DMS153 treated with DMSO at 0.1 percent for 48 hours (cell line): ENCODE measurements around the gene APOL6.
A peak's percentile ranks its signal among the peaks of the same experiment; 100 is the strongest.

Experiments used
- DNase-seq: peaks from one replicate; lab custom pipeline; 2025; ENCODE audit not compliant: unreplicated experiment; lab: John Stamatoyannopoulos, UW

APOL6 gene, protein sequence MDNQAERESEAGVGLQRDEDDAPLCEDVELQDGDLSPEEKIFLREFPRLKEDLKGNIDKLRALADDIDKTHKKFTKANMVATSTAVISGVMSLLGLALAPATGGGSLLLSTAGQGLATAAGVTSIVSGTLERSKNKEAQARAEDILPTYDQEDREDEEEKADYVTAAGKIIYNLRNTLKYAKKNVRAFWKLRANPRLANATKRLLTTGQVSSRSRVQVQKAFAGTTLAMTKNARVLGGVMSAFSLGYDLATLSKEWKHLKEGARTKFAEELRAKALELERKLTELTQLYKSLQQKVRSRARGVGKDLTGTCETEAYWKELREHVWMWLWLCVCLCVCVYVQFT

DNA sequence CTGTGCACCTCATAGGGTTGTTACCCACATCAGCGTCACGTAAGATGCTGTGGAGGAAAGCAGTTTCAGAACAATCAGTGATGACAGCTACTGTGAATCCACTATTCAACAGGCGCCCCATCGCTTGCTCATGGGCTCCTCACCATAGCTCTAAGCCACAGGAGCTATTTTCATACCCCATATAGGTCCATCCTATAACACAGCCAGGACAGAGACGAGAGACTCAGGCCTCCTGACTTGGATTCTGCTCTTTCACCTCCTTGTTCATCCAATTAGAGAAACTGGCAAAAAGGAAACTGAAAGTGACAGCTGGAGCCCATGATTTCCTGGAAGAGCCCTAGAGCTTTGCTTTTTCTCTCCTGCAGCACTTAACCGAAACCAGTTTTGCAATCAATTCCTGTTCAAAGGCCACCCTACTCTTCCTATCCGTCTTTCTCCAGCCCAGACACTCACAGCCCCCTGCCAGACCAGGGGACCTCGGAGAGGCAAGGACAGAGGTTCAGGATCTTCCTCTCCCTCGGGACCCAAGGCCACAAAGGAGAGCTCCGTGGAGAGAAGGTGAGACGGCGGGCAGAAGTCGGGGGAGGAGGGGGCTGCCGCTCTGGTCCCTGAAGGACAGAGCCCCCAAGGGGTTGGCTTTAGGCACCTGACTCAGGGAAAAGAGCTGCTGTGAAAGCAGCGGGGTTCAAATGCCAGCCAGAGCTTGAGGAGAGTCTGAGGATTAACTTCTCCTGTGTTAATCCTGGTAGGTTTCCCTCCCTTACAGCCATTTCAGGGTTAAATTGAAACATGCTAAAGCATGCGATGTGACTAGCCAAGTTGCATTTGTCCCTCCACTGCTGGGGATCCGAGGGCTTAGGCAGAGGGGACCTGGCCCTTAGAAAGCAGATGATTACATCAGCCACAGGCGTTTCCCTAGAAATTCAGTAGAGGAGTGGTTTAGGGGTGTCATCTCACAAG is at the start of gene APOL6:
Gene APOL6, plus strand, starts transcription at position 381 of the 960 bp plus-strand sequence. CDS start 7,980 bp downstream, outside the sequence.
- DNase-seq = peak; percentile 47

DNA sequence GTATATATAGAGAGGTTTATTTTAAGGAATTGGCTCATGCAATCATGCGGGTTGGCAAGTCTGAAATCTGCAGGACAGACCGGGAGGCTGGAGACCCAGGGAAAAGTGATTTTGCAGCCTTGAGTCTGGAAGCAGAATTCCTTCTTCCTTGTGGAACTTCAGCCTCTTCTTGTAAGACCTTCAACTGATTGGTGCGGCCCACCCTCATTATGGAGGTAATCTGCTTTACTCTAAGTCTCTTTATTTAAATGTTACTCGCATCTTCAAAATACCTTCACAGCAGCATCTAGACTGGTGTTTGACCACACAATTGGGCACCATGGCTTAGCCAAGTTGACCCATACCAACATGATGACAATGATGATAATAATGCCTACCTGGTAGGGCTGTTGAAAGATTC is 48.9 kb upstream of the APOL6 start:
- no peak for DNase-seq

DNA sequence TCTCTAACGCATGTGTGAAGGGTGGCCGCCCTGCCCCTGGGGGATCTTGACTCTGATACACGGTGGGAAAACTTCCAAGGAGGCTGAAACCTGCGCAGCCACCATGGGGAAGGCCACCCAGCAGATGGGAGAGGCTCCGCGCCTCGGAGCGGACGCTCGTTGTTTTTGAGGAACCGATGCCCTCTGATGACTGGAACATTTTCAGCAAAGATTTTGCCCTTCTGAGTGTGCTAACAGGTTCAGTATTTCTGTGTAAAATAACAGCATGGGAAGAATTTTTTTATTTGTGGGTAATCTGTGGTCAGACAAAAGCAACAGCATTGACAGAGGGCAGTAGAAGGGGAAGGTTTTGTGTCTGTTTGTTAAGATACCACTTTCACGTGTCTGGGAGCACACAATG is 47.8 kb upstream of the APOL6 start:
- DNase-seq = no peak

DNA sequence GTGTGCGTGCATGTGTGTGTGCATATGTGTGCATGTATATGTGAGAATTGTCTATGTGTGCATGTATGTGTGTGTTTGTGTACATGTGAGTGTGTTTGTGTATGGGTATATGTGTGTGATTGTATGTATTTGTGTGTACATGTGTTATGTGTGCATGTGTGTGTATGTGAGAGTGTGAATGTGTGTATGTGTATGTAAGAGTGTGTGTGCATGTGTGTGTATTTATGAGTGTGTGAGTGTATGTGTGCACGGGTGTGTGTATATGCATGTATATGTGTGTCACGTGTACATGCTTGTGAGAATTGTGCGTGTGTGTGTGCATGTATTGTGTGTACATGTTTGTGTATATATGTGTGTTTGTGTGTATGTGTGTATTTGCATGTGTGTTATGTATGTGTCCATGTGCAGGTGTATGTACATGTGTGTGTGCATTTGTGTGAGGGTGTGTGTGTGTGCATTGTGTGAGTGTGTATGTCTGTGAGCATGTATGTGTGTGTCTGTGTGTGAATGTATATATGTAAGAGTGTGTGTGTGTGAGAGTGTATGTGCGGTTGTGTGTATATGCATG is 47.1 kb upstream of the APOL6 start:
- no peak for DNase-seq

DNA sequence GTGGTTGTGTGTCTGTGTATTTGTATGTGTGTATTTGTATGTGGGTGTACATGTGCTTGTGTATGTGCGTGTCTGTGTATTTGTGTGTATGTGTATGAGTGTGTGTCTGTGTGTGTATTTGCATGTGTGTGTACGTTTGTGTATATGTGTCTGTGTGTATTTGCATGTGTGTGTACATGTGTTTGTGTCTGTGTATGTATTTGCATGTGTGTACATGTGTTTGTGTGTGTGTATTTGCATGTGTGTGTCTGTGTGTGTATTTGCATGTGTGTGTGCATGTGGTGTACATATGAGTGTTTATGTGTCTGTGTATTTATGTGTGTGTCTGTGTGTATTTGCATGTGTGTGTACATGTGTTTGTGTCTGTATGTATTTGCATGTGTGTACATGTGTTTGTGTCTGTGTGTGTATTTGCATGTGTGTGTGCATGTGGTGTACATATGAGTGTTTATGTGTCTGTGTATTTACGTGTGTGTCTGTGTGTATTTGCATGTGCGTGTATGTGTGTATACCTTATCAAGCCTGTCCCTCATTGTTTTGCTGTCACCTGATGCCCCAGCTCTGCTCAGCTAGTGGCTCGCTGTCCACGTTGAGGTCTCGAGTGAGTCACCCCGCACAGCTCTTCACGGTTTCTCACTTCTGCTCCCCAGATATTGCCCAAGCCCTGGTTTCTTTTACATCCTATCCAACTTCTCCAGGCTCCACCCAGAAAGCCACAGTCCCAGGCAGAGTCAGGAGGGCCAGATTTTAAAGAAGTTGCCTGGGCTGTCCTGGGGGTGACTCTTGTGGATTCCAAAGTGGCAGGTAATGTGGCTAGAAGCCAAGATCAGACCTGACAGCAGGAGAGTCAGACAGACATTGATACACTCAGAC is 46.3 kb upstream of the APOL6 start:
- DNase-seq = no peak

DNA sequence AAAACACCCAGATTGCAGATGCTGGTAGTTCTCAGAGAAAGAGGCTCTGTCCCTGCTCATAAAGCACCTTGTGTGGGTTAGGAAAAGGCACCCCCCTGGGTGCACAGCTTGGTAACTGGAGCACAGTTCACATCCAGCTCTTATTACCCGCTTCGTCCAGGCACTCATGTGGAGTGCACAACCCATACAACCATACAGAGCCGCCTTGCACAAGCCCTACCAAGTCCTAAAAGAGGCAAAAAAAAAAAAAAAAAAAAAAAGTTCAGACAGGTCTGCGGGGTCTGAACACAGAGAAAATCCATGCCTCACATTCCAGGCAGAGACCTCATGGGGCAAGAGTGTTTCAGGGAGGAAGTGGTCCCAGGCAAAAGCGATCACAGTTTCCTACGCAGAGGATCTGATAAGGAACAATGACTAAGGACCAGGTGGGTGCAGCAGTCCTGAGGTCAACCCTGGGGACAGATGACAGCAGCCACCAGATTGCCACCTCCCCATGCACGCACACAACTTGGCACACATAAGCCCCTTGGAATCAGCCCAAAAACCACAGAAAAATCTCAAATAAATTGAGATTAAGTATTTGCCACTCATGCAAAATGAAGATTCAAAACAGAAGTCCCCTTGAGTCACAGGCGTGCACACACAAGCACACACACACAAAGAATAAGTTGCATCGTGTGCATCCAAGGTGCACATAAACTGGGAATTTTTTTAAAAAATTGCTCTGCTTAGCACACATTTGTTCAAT is 43.5 kb upstream of the APOL6 start:
- DNase-seq = no peak

DNA sequence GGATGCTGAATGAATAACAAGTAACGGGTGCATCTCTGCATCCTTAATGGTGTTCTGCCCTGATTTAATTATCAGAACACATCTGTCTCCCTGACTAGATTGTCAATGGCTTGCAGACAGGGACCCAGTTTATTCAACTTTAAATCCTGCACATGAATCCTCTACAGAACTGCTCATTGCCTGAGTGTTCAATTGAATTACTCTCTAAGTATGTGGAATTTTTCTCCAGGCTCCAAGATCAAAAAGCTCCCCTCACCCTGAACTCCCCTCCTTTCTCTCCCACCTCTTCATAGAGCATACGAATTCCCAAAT is 42.9 kb upstream of the APOL6 start:
- DNase-seq = no peak

DNA sequence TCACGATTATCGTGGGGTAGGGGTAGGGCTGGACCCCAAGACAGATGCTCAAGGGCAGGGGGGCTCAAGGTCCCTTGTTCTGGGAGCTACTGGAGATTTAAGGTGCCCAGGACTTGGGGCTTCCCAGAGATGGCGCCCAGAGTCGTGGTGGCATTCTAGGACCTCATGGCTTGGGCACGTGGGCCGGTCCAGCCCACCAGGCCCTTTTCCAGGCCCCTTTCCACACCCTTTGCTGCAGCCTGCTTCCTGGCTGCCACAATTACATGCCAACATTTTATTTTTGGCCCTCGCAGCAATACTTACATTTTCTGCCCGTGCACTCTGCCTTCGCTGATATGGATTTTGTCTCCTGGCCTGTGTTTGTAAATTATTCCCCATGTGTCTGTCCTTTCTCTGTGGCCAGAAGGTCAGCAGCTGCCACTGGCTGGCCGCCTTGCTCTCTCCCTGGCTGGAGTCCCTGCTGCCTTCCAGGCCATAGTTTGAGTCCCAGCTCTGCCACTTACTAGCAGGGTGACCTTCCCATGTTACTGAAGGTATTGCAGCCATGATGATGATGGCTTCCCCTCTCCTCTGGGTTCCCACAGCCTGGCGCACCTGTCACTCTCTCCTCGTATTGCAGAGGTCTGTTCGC is 42.3 kb upstream of the APOL6 start:
- DNase-seq = no peak

DNA sequence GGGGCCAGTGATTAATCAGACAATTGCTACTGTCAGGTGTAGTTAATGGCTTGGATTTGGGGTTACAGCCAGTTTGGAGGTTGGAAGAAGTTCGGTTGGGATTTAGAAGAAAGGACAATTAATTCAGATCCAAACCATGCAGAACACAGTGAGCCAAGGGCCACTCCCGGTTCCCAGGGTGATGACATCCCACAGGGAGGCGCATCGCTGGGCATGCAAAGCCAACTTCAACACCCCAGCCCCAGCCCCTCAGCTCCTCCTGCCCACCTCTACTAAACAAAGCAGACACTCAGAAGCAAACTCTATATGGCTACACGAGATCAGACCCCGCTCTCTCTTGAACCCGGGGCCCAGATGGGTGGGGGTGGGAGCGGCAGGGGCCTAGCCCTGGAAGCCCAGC is 41.3 kb upstream of the APOL6 start:
- no peak for DNase-seq

DNA sequence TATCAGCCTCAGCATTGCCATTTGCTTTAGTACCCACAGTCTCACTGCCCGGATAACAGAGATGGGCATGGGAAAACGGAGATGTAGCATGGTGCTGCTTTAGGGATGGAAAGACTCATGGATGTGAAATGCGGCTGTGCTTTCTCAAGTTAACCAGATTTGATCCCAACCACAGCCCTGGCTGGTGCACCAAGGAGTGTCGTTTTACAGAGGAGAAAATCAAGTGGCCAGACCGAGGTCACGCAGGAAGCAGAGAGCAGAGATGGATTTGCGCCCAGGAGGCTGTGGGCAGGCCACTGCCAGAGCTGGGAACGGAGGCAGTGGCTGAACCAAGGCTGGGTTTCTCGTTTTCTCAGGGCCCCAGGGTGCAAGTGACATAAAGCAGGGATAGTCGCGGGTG is 40.2 kb upstream of the APOL6 start:
- no peak for DNase-seq

DNA sequence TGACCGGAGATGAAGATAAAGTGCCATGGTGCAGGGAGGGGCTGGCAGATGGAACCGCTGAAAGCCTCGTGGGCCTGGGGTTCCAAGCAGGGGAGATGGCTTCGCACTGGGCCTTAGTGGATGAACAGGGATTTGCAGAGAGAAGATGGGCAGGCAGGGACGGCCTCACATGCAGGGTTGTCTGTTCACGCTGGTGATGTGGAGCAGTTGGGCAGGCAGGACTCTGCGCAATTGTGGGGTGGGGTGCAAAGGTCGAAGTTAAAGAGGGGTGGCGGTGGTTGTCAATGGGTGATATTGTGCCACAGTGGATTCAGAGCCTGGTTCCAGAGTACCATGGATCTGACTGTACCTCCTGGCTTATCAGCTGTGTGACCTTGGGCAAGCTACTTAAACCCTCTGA is 39.0 kb upstream of the APOL6 start:
- DNase-seq = no peak

DNA sequence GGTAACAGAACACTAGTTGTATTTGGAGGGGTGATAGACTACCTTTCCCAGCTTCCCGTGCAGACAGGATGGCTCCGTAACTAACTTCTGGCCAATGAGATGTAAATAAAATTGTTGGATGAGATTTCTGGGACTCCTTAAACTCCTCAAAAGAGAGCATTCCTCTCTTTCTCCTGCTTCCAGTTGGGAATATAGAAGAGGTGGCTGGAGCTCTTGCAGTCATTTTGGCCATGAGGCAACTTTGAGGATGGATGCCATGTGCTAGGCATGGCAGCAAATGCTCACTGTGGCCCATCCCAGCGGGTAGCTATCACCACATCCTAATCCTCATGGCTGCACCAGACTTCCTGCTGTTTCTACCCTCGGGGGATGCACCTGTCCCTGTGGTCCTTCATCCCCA is 38.5 kb upstream of the APOL6 start:
- no peak for DNase-seq

DNA sequence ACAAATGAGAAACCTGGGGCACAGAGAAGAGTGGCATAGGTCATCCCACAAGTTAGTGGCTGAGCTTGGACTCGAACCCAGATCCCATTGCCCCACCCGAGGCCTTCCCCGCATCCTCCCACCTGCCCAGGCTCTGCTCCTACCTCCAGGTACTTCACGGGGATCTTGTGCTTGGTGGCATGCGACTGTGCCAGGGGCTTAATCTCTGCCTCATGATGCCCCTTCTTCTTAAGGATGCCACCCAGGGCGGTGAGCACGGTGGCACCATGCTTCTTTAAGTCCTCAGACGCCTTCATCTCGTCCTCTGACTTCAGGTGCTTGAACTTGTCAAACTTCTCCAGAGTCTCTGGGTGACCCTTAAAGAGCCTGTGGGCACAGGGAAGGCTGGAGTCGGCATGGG is 37.5 kb upstream of the APOL6 start:
- no peak for DNase-seq

DNA sequence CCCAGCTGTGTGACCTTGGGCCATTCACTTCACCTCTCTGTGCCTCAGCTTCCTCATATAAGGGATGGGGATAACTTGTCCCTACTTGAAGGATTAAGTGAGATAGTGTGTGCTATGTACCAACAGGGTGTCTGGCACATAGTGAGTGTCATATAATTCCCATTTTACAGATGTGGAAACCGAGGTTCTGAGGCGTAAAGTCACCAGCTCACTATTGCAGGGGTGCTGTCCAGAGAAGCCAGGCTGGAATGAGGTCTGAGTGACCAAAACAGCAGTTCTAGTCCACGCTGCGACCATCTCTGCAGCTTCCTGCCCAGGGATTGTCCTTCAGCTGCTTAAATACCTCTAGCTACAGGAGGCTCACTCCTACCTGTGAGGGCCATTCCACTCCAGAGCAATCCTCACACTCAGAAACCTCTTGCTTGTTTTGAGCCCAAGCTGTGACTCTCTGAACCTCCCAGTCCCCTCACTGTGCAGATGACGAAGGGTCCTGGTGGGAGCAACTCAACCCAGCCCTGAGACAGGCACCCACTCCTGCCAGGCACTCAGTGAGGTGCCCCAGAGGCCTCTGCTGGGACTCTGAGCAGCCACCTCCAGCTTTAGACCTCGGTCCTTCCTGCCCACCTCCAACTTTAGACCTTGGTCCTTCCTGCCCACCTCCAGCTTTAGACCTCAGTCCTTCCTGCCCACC is 36.9 kb upstream of the APOL6 start:
- no peak for DNase-seq

DNA sequence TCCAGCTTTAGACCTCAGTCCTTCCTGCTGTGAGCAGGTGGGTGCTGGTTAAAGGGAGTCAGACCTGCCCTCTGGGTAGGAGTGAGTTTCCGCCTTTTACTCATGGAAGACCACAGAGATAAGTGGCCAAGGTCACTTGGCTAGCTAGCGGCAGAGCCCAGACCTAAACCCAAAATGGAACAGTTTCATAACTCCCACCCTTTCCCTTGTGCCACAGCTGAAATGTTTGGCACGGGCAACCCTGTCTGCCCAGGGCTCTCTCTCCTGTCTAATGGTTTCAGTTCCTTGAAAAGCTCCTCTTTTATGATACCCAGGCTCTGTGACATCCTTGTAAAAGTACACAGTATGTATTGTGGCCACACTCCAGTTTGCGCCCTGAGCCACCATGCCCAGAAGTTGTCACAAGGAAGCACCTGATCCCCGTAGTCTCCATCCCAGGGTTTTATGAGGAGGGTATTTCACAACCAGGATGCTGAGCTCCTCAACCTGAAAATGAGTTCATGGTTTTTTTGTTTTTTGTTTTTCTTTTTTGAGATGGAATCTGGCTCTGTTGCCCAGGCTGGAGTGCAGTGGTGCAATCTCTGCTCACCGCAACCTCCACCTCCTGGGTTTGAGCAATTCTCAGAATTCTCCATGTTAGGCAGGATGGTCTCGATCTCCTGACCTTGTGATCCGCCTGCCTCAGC is 36.2 kb upstream of the APOL6 start:
- no peak for DNase-seq

DNA sequence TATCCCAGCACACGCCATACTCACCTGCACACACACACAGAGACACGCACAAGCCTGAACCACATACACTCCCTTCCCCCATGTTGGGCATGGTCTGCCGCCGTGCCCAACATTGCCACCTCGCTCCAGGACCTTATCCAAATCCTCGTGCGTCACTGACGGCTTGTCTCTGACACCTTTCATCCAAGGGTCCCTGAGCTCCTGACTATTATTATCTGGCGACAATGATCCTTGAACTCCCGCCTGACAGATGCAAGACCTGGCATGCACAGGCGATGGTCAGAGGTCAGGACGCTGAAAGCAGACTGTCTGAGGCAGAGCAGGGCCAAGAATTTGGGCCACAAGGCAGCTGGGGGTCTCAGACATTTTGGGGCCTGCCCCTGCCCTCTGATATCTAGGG is 35.3 kb upstream of the APOL6 start:
- DNase-seq = no peak

DNA sequence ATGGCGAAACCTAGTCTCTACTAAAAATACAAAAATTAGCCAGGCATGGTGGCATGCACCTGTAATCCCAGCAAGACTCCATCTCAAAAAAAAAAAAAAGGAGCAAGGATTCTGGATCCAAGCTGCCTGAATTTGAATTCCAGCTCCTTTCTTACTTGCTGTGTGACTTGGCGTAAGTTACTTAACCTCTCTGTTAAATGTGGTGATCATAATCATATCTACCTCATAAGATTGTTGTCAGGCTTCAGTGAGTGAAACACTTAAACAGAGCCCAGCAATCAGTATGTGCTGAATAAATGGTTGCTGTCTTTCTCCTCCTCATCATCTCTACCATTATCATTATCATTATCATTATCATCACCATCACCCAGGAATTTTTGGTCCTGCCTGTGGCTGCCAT is 33.8 kb upstream of the APOL6 start:
- DNase-seq = no peak

DNA sequence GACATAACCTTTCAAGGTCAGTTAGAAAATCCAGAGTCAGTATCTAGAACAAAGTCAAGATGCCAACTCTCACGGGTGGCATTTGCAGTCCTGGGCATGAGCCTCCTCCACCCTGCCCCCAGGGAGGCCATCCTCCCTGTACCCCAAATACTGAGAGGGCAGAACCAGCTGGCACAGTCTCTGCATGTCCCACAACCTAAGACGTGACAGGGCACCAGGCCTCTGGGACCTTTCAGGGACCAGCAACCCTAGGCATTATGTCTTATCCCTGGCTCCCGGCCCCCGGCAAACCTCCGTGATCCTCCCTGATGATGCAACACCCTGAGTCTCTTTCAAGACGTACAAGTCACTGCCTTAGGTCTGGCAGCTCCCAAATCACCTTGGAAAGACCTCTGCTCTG is 33.1 kb upstream of the APOL6 start:
- no peak for DNase-seq

DNA sequence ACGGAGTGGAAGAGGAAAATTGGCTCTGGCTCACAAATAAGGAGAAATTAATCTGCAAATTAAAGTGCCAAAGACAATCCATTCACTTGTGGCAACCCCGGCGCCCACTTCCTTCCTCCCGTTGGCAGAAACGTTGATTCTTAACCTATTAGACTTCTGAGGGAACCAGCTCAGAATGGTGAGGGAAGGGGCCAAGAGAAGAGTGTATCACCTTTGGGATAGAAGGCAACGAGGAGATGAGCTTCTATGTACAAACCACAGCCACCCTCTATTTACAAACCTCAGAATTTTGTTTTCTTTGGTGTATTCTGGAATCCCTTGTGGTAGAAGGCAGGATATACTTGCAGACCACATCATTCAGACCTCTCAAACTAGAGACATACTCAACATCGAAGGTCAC is 32.2 kb upstream of the APOL6 start:
- no peak for DNase-seq
